H1 (cell line): ENCODE results near the gene BLOC1S1. TPM values are rescaled to one million over a fixed set of nuclear protein-coding genes. Genes with fewer than 3 reads are reported as not detected.

ENCODE experiments used
- CTCF ChIA-PET: fragments of 300-600 bp; sonication (Branson Sonifier 250); formaldehyde crosslinking; loops from one replicate; lab custom pipeline; 2021; ENCODE audit not compliant: partially characterized antibody; lab: Charles Lee
- POLR2A ChIA-PET: fragments of 300-600 bp; sonication (Branson Sonifier 250); formaldehyde crosslinking; loops from one replicate; lab custom pipeline; 2021; ENCODE audit warnings: inconsistent platforms; ENCODE audit not compliant: partially characterized antibody; lab: Charles Lee
- DNase-seq, 2 experiments: peaks; one replicate each; pipeline versions ENCODE4 v3.0.0 to v3.0.0-alpha.2; 2010 to 2022; ENCODE audit warnings: low spot score in 2 of 2, low read depth in 1 of 2, mixed read lengths in 1 of 2
- FAIRE-seq: peaks from 2 replicates; lab custom pipeline; 2011; peaks lifted over from hg19 to GRCh38; lab: Jason Lieb, UNC
- H2AFZ ChIP-seq: 2 replicates; pipeline ENCODE4 v1.8.1; 2012; ENCODE audit warnings: low read length, inconsistent platforms
- H2AK5ac ChIP-seq: 2 replicates; pipeline ENCODE4 v1.6.1; 2013; ENCODE audit warnings: low read depth, low read length
- H2BK120ac ChIP-seq: replicated peaks from 2 replicates; pipeline ENCODE3; 2013; ENCODE audit warnings: low read depth, low read length, inconsistent platforms
- H2BK12ac ChIP-seq: 2 replicates; pipeline ENCODE4 v1.6.1; 2013; ENCODE audit warnings: low read depth, low read length
- H2BK15ac ChIP-seq: 2 replicates; pipeline ENCODE4 v1.6.1; 2013; ENCODE audit warnings: low read length
- H2BK20ac ChIP-seq: 2 replicates; pipeline ENCODE4 v1.6.1; 2013; ENCODE audit warnings: low read length
- H2BK5ac ChIP-seq: 2 replicates; pipeline ENCODE4 v1.6.1; 2013; ENCODE audit warnings: low read depth, low read length
- H3K14ac ChIP-seq: 2 replicates; pipeline ENCODE4 v1.6.1; 2013; ENCODE audit warnings: inconsistent platforms; ENCODE audit not compliant: insufficient read length
- H3K18ac ChIP-seq: 2 replicates; pipeline ENCODE4 v1.6.1; 2013; ENCODE audit warnings: low read length; ENCODE audit errors: extremely low read depth
- H3K23ac ChIP-seq: 2 replicates; pipeline ENCODE4 v1.6.1; 2013; ENCODE audit warnings: inconsistent platforms; ENCODE audit not compliant: insufficient read length
- H3K23me2 ChIP-seq: 2 replicates; pipeline ENCODE4 v1.6.1; 2013; ENCODE audit warnings: low read depth, low read length
- H3K27ac ChIP-seq: 2 replicates; pipeline ENCODE4 v1.6.1; 2011; ENCODE audit warnings: low read depth, low read length, inconsistent platforms
- H3K27me3 ChIP-seq, 4 experiments: replicated peaks in 1 of 4; 1 replicate in 1 of 4; 2 replicates in 3 of 4; pipeline versions ENCODE4 v1.6.1 to v1.8.1; 2011 to 2013; ENCODE audit warnings: low read length in 3 of 4, mild to moderate bottlenecking in 3 of 4, inconsistent platforms in 2 of 4, mixed read lengths in 2 of 4, moderate library complexity in 1 of 4; ENCODE audit not compliant: control insufficient read depth in 3 of 4, insufficient read depth in 3 of 4; ENCODE audit errors: extremely low read depth in 1 of 4
- H3K36me3 ChIP-seq, 4 experiments: 2 replicates each; pipeline versions ENCODE4 v1.6.1 to v1.8.1; 2011 to 2013; ENCODE audit warnings: mild to moderate bottlenecking in 4 of 4, low read length in 3 of 4, moderate library complexity in 2 of 4, control low read depth in 1 of 4, inconsistent platforms in 1 of 4; ENCODE audit not compliant: insufficient read depth in 4 of 4, control insufficient read depth in 2 of 4
- H3K4ac ChIP-seq: replicated peaks from 2 replicates; pipeline ENCODE3; 2013; ENCODE audit warnings: low read length, low read depth, mixed read lengths, inconsistent platforms; ENCODE audit not compliant: insufficient read length
- H3K4me1 ChIP-seq, 4 experiments: replicated peaks in 1 of 4; 1 replicate in 1 of 4; 2 replicates in 3 of 4; pipeline versions ENCODE4 v1.6.1 to v1.8.1; 2011 to 2013; ENCODE audit warnings: low read length in 3 of 4, inconsistent platforms in 2 of 4, mixed read lengths in 1 of 4; ENCODE audit not compliant: insufficient read depth in 4 of 4, control insufficient read depth in 3 of 4
- H3K4me2 ChIP-seq, 2 experiments: 2 replicates each; pipeline versions ENCODE4 v1.6.1 to v1.8.1; 2011 to 2013; ENCODE audit warnings: low read depth in 2 of 2, low read length in 2 of 2, control low read depth in 1 of 2, inconsistent platforms in 1 of 2, mild to moderate bottlenecking in 1 of 2; ENCODE audit not compliant: insufficient read depth in 1 of 2
- H3K4me3 ChIP-seq, 4 experiments: fragments of 200-600, 300-600 bp in 1 of 4; sonication (generic), shearing (Covaris generic), sonication (Bioruptor Twin) in 1 of 4; 2 replicates each; pipeline versions ENCODE4 v1.5.1 to v1.8.1; 2011 to 2016; ENCODE audit warnings: low read length in 4 of 4, low read depth in 3 of 4, control low read depth in 2 of 4, inconsistent platforms in 2 of 4, mild to moderate bottlenecking in 2 of 4, mixed read lengths in 1 of 4, moderate library complexity in 1 of 4; ENCODE audit not compliant: insufficient read depth in 2 of 4; ENCODE audit errors: extremely low read depth in 1 of 4
- H3K56ac ChIP-seq: replicated peaks from 2 replicates; pipeline ENCODE3; 2013; ENCODE audit warnings: low read depth, mild to moderate bottlenecking, mixed read lengths, low read length, inconsistent platforms; ENCODE audit not compliant: insufficient read length
- H3K79me1 ChIP-seq: 2 replicates; pipeline ENCODE4 v1.6.1; 2013; ENCODE audit warnings: low read depth, low read length, control low read depth
- H3K79me2 ChIP-seq, 2 experiments: 2 replicates each; pipeline versions ENCODE4 v1.6.1 to v1.8.1; 2012 to 2013; ENCODE audit warnings: low read length in 2 of 2, mild to moderate bottlenecking in 2 of 2, inconsistent platforms in 1 of 2; ENCODE audit not compliant: insufficient read depth in 2 of 2, control insufficient read depth in 1 of 2
- H3K9ac ChIP-seq, 4 experiments: replicated peaks in 1 of 4; 1 replicate in 1 of 4; 2 replicates in 3 of 4; pipeline versions ENCODE4 v1.6.1 to v1.8.1; 2011 to 2013; ENCODE audit warnings: low read depth in 3 of 4, low read length in 3 of 4, control low read depth in 2 of 4, mild to moderate bottlenecking in 2 of 4, moderate library complexity in 2 of 4, inconsistent platforms in 1 of 4; ENCODE audit errors: extremely low read depth in 1 of 4
- H3K9me3 ChIP-seq, 2 experiments: 2 replicates each; pipeline versions ENCODE4 v1.6.1 to v1.8.1; 2012 to 2013; ENCODE audit warnings: mild to moderate bottlenecking in 2 of 2, moderate library complexity in 2 of 2, control low read depth in 1 of 2, inconsistent platforms in 1 of 2, low read depth in 1 of 2, low read length in 1 of 2, mixed read lengths in 1 of 2; ENCODE audit not compliant: insufficient read depth in 2 of 2
- H4K20me1 ChIP-seq, 2 experiments: replicated peaks in 1 of 2; 2 replicates each; pipeline versions ENCODE3 to v1.8.1; 2011 to 2013; ENCODE audit warnings: inconsistent platforms in 2 of 2, low read length in 2 of 2, mild to moderate bottlenecking in 1 of 2; ENCODE audit not compliant: insufficient read depth in 2 of 2, control insufficient read depth in 1 of 2
- H4K5ac ChIP-seq: 2 replicates; pipeline ENCODE4 v1.6.1; 2013; ENCODE audit warnings: low read length, low read depth, mixed read lengths, inconsistent platforms; ENCODE audit not compliant: insufficient read length
- H4K8ac ChIP-seq: 2 replicates; pipeline ENCODE4 v1.8.0; 2013; ENCODE audit warnings: mild to moderate bottlenecking, moderate library complexity, low read length, inconsistent platforms; ENCODE audit not compliant: insufficient read depth; ENCODE audit errors: extremely low read depth
- H4K91ac ChIP-seq: replicated peaks from 2 replicates; pipeline ENCODE3; 2013; ENCODE audit warnings: low read length, mixed read lengths, inconsistent platforms; ENCODE audit not compliant: insufficient read length
- BACH1 ChIP-seq: IDR thresholded peaks from 2 replicates; pipeline ENCODE4 v1.6.1; 2012; ENCODE audit warnings: low read length, improper control_type of control experiment
- CBX8 ChIP-seq: fragments of 300-800, 300-1000 bp; sonication (generic); IDR thresholded peaks from 2 replicates; pipeline ENCODE4 v1.7.1; 2016; ENCODE audit warnings: low read depth, low read length, borderline replicate concordance
- CTBP2 ChIP-seq: IDR thresholded peaks from 2 replicates; pipeline ENCODE4 v1.7.0; 2011; ENCODE audit warnings: borderline replicate concordance, mild to moderate bottlenecking, moderate library complexity, mixed read lengths, low read length; ENCODE audit not compliant: insufficient read depth, insufficient read length
- FOSL1 ChIP-seq: IDR thresholded peaks from 2 replicates; pipeline ENCODE4 v1.6.1; 2011; ENCODE audit warnings: mild to moderate bottlenecking, low read depth, low read length, moderate library complexity; ENCODE audit not compliant: insufficient read depth
- MAFK ChIP-seq: IDR thresholded peaks from 2 replicates; pipeline ENCODE4 v1.6.1; 2012; ENCODE audit warnings: low read depth, mild to moderate bottlenecking, improper control_type of control experiment, low read length
- NRF1 ChIP-seq: IDR thresholded peaks from 2 replicates; pipeline ENCODE4 v1.6.1; 2011; ENCODE audit warnings: mild to moderate bottlenecking, low read depth, low read length, improper control_type of control experiment
- PHF8 ChIP-seq: fragments of 200-600 bp; sonication (generic); conservative IDR thresholded peaks from 2 replicates; pipeline ENCODE4 v1.7.1; 2012; ENCODE audit warnings: low read depth, mild to moderate bottlenecking, inconsistent platforms, low read length, moderate library complexity
- RAD21 ChIP-seq, 2 experiments: IDR thresholded peaks in 1 of 2; conservative IDR thresholded peaks in 1 of 2; 2 replicates each; pipeline ENCODE4 v1.6.1; 2011; ENCODE audit warnings: low read depth in 2 of 2, low read length in 2 of 2, improper control_type of control experiment in 1 of 2, inconsistent platforms in 1 of 2, mild to moderate bottlenecking in 1 of 2, moderate library complexity in 1 of 2
- SAP30 ChIP-seq: fragments of 300-600 bp; sonication (generic); IDR thresholded peaks from 2 replicates; pipeline ENCODE4 v1.7.1; 2012; ENCODE audit warnings: low read length, moderate library complexity, mild to moderate bottlenecking, inconsistent platforms; ENCODE audit not compliant: insufficient read depth, insufficient replicate concordance
- TCF12 ChIP-seq: IDR thresholded peaks from 2 replicates; pipeline ENCODE4 v1.6.1; 2011; ENCODE audit warnings: low read depth, mild to moderate bottlenecking, low read length
- WGBS, 2 experiments: shearing (Covaris generic) in 1 of 2; methylation state at CpG; one replicate each; pipeline versions ENCODE4 v1.1.6 to v1.1.7; 2013 to 2015; ENCODE audit warnings: low lambda C conversion rate in 2 of 2, mixed read lengths in 2 of 2, inconsistent platforms in 1 of 2, low coverage in 1 of 2, missing lambda C conversion rate in 1 of 2; ENCODE audit not compliant: insufficient replicate concordance in 2 of 2, insufficient coverage in 1 of 2, insufficient read length in 1 of 2; ENCODE audit errors: extremely low coverage in 1 of 2, missing lambda C conversion rate in 1 of 2; 5-methylcytosine and 5-hydroxymethylcytosine counted together
- polyA plus RNA-seq, 7 experiments: library from polyadenylated mRNA; depleted of rRNA in 3 of 7; stranded (reverse) in 5 of 7; unstranded in 2 of 7; fragments of >200 nt in 5 of 7; fragments of 200-250 nt in 2 of 7; gene quantifications; 1 replicate in 5 of 7; 2 replicates in 1 of 7; 4 replicates in 1 of 7; pipeline versions ENCODE4 v1.2.1 to v1.2.3, GENCODE V29; 2011 to 2013; ENCODE audit warnings: missing spikeins in 2 of 7, mixed read lengths in 2 of 7
- total RNA-seq: library from RNA; stranded (reverse); fragmentation: NEBNext Ultra II Directional; extraction: Animal tissue kit (Norgen Biotek cat#: 25700); gene quantifications from 2 replicates; pipeline ENCODE4 v1.2.1, GENCODE V29; 2021
- TF ChIP-seq, protein P1 (sequence below): IDR thresholded peaks from 2 replicates; pipeline ENCODE4 v1.6.1; 2012; ENCODE audit warnings: low read length, inconsistent platforms

Gene BLOC1S1
- total and polyA plus RNA-seq, 2 of the 8 experiments (the other 6 are each of a cell fraction or from before 2014, with no cell fraction given), result 91.1 to 185 TPM

- no peak overlapping the region for H3K4ac ChIP-seq
- H2BK5ac ChIP-seq, result no peak overlapping the region
- no peak overlapping the region for H2AK5ac ChIP-seq
- H4K20me1 ChIP-seq, result peaks cover 0 to 9% of the 10 kb centered on the region in 2 experiments
- H3K27me3 ChIP-seq, result no peaks in the 10 kb centered on the region
- H2BK120ac ChIP-seq, result no peak overlapping the region
- no peak overlapping the region for H3K18ac ChIP-seq
- no peak overlapping the region for H2BK15ac ChIP-seq
- H3K56ac ChIP-seq, result no peak overlapping the region
- H2AFZ ChIP-seq, result no peak overlapping the region
- H3K9me3 ChIP-seq, result no peaks in the 10 kb centered on the region
- no peak overlapping the region for H4K5ac ChIP-seq
- 100% methylated on average over 1 of the region's 1 CpG; no CpG with 5 or more reads in 1 of the 2 experiments for WGBS, 2 experiments
- H3K9ac ChIP-seq, result no peak overlapping the region
- H3K36me3 ChIP-seq, result peaks cover 6 to 35% (median 12%) of the 10 kb centered on the region in 4 experiments; a peak in 7 of 8 replicates
- no peak overlapping the region for H2BK12ac ChIP-seq
- H3K79me2 ChIP-seq, result peaks cover 0 to 4% of the 10 kb centered on the region in 2 experiments; a peak in 1 of 4 replicates
- no peak overlapping the region for H4K8ac ChIP-seq
- H3K4me1 ChIP-seq, result no peaks in the 10 kb centered on the region
- H3K14ac ChIP-seq, result no peak overlapping the region
- no peak overlapping the region for H4K91ac ChIP-seq
- H3K23ac ChIP-seq, result no peak overlapping the region
- H3K4me2 ChIP-seq, result no peak overlapping the region
- peaks cover 3% of the 10 kb centered on the region for H3K79me1 ChIP-seq
- no peak overlapping the region for H3K27ac ChIP-seq
- FAIRE-seq (no peak), DNase-seq (no peak)
- no peak overlapping the region for H3K4me3 ChIP-seq
- ChIA-PET CTCF (interaction anchor here (0.6 to 5.9 kb wide), 7 partner anchors 7 to 111 kb away, joined by 3 to 36 read pairs (median 6); partner anchors contain the start of gene ITGA7), POLR2A (interaction anchor here (0.5 to 2.3 kb wide), 4 partner anchors 8 to 297 kb away, joined by 4 to 7 read pairs (median 5); partner anchors contain the start of gene ITGA7)
- no peak overlapping the region for H2BK20ac ChIP-seq
- no peaks in the 10 kb centered on the region for H3K23me2 ChIP-seq
- TF ChIP-seq FOSL1 (no peak), MAFK (no peak), RAD21 (IDR thresholded peaks at IDR 0.05 in 1 of 2, conservative IDR thresholded peaks at IDR 0.05 in 1 of 2; ENCODE audit: low read depth in 2 of 2, low read length in 2 of 2) (no peak), CBX8 (no peak), NRF1 (no peak), PHF8 (no peak), SAP30 (no peak), BACH1 (no peak), TCF12 (no peak), CTBP2 (no peak)
- TF ChIP-seq, protein P1, sequence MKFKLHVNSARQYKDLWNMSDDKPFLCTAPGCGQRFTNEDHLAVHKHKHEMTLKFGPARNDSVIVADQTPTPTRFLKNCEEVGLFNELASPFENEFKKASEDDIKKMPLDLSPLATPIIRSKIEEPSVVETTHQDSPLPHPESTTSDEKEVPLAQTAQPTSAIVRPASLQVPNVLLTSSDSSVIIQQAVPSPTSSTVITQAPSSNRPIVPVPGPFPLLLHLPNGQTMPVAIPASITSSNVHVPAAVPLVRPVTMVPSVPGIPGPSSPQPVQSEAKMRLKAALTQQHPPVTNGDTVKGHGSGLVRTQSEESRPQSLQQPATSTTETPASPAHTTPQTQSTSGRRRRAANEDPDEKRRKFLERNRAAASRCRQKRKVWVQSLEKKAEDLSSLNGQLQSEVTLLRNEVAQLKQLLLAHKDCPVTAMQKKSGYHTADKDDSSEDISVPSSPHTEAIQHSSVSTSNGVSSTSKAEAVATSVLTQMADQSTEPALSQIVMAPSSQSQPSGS, result no peak
Observed at GRCh38 chr12:55698965-55699364, 16.9 kb upstream of the BLOC1S1 start.
